Measurements from ENCODE around the gene RNF43. TPM values are rescaled to one million over a fixed set of nuclear protein-coding genes. Genes with fewer than 3 reads are reported as not detected.

The RNF43 gene
- total and polyA plus RNA-seq, 2 of the 13 experiments (the other 11 are each of a cell fraction or from before 2014, with no cell fraction given): 31.0 to 53.4 TPM

DNA sequence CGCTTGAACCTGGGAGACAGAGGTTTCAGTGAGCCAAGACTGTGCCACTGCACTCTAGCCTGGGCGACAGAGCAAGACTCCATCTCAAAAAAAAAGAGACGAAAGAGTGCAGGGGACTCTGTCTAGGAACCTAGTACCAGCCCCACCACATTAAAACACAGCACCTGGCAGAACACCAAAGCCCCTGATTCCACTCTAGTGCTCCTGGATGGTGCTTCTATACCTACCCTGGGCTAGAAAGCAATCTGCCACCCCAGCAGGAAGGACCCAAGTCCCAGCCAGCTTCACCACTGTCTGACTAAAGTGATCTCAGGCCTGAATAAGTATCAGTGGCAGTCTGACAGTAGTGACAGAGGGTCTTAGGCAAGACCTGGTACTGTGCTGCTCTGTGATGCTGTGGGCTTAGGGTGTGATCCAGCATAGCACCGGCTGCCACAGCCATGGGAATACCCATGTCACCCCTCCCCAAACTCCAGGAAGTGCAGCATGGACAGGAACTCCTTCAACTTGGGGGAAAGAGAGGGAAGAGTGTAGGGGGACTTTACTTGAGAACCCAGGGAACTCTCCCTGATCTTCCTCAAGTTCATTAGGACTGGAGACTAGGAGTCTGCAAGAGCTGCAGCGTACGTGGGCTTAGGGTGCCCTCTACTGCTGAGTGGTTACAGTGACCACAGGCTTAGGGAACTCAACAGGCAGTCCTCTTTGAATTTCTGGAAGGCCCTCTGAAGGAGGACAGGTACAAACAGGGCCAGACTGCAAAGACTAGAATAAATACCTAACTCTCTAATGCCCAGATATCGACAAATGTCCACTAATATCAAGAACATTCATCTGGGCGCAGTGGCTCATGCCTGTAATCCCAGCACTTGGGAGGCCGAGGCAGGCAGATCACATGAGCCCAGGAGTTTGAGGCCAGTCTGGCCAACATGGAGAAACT, 30.0 kb upstream of the RNF43 start (continued):
- TF ChIP-seq, protein P1, sequence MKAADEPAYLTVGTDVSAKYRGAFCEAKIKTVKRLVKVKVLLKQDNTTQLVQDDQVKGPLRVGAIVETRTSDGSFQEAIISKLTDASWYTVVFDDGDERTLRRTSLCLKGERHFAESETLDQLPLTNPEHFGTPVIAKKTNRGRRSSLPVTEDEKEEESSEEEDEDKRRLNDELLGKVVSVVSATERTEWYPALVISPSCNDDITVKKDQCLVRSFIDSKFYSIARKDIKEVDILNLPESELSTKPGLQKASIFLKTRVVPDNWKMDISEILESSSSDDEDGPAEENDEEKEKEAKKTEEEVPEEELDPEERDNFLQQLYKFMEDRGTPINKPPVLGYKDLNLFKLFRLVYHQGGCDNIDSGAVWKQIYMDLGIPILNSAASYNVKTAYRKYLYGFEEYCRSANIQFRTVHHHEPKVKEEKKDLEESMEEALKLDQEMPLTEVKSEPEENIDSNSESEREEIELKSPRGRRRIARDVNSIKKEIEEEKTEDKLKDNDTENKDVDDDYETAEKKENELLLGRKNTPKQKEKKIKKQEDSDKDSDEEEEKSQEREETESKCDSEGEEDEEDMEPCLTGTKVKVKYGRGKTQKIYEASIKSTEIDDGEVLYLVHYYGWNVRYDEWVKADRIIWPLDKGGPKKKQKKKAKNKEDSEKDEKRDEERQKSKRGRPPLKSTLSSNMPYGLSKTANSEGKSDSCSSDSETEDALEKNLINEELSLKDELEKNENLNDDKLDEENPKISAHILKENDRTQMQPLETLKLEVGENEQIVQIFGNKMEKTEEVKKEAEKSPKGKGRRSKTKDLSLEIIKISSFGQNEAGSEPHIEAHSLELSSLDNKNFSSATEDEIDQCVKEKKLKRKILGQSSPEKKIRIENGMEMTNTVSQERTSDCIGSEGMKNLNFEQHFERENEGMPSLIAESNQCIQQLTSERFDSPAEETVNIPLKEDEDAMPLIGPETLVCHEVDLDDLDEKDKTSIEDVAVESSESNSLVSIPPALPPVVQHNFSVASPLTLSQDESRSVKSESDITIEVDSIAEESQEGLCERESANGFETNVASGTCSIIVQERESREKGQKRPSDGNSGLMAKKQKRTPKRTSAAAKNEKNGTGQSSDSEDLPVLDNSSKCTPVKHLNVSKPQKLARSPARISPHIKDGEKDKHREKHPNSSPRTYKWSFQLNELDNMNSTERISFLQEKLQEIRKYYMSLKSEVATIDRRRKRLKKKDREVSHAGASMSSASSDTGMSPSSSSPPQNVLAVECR (CRISPR knock-in tag; IDR thresholded peaks at IDR 0.05; ENCODE audit: borderline replicate concordance): no peak
- TF ChIP-seq THAP11 (CRISPR knock-in tag; IDR thresholded peaks at IDR 0.05) (no peak), SIN3A (IDR thresholded peaks at IDR 0.05; ENCODE audit: borderline replicate concordance, low read depth, low read length) (no peak), RFX3 (CRISPR knock-in tag; IDR thresholded peaks at IDR 0.05) (no peak), RAD51 (IDR thresholded peaks at IDR 0.05; ENCODE audit: borderline replicate concordance) (no peak), SUZ12 (IDR thresholded peaks at IDR 0.05; ENCODE audit: low read depth, low read length) (0 out of 2 replicates have a peak, but pooled peaks have one; percentile 15), ZNF430 (CRISPR knock-in tag; IDR thresholded peaks at IDR 0.05) (no peak), SRY (CRISPR knock-in tag; IDR thresholded peaks at IDR 0.05) (no peak), DNMT1 (CRISPR knock-in tag; IDR thresholded peaks at IDR 0.05) (no peak)
- TF ChIP-seq, protein P2, sequence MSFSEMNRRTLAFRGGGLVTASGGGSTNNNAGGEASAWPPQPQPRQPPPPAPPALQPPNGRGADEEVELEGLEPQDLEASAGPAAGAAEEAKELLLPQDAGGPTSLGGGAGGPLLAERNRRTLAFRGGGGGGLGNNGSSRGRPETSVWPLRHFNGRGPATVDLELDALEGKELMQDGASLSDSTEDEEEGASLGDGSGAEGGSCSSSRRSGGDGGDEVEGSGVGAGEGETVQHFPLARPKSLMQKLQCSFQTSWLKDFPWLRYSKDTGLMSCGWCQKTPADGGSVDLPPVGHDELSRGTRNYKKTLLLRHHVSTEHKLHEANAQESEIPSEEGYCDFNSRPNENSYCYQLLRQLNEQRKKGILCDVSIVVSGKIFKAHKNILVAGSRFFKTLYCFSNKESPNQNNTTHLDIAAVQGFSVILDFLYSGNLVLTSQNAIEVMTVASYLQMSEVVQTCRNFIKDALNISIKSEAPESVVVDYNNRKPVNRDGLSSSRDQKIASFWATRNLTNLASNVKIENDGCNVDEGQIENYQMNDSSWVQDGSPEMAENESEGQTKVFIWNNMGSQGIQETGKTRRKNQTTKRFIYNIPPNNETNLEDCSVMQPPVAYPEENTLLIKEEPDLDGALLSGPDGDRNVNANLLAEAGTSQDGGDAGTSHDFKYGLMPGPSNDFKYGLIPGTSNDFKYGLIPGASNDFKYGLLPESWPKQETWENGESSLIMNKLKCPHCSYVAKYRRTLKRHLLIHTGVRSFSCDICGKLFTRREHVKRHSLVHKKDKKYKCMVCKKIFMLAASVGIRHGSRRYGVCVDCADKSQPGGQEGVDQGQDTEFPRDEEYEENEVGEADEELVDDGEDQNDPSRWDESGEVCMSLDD (CRISPR knock-in tag; IDR thresholded peaks at IDR 0.05; ENCODE audit: borderline replicate concordance): no peak
- TF ChIP-seq, protein P3, sequence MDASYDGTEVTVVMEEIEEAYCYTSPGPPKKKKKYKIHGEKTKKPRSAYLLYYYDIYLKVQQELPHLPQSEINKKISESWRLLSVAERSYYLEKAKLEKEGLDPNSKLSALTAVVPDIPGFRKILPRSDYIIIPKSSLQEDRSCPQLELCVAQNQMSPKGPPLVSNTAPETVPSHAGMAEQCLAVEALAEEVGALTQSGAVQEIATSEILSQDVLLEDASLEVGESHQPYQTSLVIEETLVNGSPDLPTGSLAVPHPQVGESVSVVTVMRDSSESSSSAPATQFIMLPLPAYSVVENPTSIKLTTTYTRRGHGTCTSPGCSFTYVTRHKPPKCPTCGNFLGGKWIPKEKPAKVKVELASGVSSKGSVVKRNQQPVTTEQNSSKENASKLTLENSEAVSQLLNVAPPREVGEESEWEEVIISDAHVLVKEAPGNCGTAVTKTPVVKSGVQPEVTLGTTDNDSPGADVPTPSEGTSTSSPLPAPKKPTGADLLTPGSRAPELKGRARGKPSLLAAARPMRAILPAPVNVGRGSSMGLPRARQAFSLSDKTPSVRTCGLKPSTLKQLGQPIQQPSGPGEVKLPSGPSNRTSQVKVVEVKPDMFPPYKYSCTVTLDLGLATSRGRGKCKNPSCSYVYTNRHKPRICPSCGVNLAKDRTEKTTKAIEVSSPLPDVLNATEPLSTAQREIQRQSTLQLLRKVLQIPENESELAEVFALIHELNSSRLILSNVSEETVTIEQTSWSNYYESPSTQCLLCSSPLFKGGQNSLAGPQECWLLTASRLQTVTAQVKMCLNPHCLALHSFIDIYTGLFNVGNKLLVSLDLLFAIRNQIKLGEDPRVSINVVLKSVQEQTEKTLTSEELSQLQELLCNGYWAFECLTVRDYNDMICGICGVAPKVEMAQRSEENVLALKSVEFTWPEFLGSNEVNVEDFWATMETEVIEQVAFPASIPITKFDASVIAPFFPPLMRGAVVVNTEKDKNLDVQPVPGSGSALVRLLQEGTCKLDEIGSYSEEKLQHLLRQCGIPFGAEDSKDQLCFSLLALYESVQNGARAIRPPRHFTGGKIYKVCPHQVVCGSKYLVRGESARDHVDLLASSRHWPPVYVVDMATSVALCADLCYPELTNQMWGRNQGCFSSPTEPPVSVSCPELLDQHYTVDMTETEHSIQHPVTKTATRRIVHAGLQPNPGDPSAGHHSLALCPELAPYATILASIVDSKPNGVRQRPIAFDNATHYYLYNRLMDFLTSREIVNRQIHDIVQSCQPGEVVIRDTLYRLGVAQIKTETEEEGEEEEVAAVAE (CRISPR knock-in tag; IDR thresholded peaks at IDR 0.05; ENCODE audit: borderline replicate concordance): peak; percentile 75; the same call in 1 of the 2 replicates
- TF ChIP-seq, protein P4, sequence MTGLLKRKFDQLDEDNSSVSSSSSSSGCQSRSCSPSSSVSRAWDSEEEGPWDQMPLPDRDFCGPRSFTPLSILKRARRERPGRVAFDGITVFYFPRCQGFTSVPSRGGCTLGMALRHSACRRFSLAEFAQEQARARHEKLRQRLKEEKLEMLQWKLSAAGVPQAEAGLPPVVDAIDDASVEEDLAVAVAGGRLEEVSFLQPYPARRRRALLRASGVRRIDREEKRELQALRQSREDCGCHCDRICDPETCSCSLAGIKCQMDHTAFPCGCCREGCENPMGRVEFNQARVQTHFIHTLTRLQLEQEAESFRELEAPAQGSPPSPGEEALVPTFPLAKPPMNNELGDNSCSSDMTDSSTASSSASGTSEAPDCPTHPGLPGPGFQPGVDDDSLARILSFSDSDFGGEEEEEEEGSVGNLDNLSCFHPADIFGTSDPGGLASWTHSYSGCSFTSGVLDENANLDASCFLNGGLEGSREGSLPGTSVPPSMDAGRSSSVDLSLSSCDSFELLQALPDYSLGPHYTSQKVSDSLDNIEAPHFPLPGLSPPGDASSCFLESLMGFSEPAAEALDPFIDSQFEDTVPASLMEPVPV (CRISPR knock-in tag; IDR thresholded peaks at IDR 0.05): no peak
- TF ChIP-seq, protein P5, sequence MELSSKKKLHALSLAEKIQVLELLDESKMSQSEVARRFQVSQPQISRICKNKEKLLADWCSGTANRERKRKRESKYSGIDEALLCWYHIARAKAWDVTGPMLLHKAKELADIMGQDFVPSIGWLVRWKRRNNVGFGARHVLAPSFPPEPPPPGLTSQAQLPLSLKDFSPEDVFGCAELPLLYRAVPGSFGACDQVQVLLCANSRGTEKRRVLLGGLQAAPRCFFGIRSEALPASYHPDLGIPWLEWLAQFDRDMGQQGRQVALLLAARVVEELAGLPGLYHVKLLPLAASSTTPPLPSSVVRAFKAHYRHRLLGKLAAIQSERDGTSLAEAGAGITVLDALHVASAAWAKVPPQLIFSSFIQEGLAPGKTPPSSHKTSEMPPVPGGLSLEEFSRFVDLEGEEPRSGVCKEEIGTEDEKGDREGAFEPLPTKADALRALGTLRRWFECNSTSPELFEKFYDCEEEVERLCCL (CRISPR knock-in tag; IDR thresholded peaks at IDR 0.05; ENCODE audit: borderline replicate concordance): no peak
